Measurements from ENCODE around the gene MYT1.

MYT1 gene

GRCh38 chr20:64264091-64264490 lies 99.8 kb downstream of the MYT1 start:
- DNase-seq (ENCODE audit: insufficient read length, low spot score) (no peak), FAIRE-seq (no peak)
- TF ChIP-seq CTCF (IDR thresholded peaks at IDR 0.05; ENCODE audit: insufficient read depth, missing control alignments): no peak

DNA sequence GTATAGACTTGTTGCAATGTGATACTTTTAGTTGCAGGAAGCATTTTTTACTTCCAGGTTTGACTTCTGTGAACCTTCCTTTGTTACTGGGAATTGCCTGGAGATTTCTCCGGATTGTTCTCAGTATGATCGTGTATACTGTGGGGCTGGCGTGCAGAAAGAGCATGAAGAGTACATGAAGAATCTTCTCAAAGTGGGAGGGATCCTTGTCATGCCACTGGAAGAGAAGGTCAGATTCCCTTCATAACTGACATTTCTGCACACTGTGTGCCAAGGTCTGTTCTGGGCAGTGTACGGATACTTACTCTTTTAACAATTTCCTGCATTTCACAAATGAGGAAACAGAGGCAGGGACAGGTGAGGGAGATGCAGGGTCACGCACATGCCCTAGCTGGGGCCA lies 100.9 kb downstream of the MYT1 start:
- DNase-seq (ENCODE audit: insufficient read length, low spot score) (no peak), FAIRE-seq (no peak)
- no peak for TF ChIP-seq CTCF (IDR thresholded peaks at IDR 0.05; ENCODE audit: insufficient read depth, missing control alignments)

GRCh38 chr20:64266988-64267387 lies 102.7 kb downstream of the MYT1 start:
- TF ChIP-seq CTCF (IDR thresholded peaks at IDR 0.05; ENCODE audit: insufficient read depth, missing control alignments): no peak
- DNase-seq (ENCODE audit: insufficient read length, low spot score) (no peak), FAIRE-seq (no peak)

GRCh38 chr20:64268174-64268573 lies 103.9 kb downstream of the MYT1 start:
- TF ChIP-seq CTCF (IDR thresholded peaks at IDR 0.05; ENCODE audit: insufficient read depth, missing control alignments): no peak
- DNase-seq (ENCODE audit: insufficient read length, low spot score): no peak
- no peak for FAIRE-seq

DNA sequence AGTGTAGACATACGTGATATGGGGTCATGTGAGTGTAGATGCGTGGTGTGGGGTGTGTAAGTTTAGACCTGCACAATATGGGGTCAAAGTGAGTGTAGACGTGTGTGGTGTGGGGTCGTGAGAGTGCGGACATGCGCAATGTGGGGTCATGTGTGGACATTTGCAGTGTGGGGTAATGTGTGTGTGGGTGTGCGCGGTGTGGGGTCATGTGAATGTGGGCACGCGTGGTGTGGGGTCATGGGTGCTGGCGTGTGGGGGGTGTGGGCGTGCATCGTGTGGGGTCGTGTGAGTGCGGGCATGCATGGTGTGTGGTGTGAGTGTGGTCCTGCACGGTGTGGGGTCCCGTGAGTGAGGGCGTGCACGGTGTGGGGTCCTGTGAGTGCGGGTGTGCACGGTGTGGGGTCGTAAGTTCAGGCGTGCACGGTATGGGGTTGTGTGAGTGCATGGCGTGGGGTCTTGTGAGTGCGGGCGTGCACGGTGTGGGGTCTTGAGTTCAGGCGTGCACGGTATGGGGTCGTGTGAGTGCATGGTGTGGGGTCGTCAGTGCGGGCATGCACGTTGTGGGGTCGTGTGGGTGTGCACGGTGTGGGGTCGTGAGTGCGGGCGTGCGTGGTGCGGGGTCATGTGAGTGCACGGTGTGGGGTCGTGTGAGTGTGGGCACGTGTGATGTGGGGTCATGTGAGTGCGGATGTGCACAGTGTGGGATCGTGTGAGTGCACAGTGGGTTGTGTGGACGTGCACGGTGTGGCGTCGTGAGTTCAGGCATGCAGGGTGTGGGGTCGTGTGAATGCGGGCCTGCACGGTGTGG lies 105.6 kb downstream of the MYT1 start:
- DNase-seq (ENCODE audit: insufficient read length, low spot score) (no peak), FAIRE-seq (no peak)
- no peak for TF ChIP-seq CTCF (IDR thresholded peaks at IDR 0.05; ENCODE audit: insufficient read depth, missing control alignments)

DNA sequence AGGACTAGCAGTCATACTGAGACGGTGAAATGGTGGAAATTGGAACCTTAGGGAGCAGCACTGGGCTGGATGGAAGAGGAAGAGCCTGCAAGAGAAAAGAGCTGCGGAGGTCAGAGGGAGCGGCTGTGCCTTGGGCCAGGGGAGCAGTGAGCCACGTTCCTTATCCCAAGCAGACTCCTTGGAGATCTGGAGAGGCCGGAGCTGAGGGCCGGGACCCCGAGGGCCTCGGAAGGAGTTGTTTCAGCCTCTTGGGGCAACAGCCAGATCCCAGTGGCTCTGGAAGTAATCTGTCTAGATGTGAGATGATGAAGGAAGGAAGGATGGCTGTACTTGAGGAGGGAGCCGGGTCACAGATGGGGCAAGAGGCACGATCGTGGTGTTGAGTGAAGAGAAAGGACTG lies 107.4 kb downstream of the MYT1 start:
- DNase-seq (ENCODE audit: insufficient read length, low spot score) (no peak), FAIRE-seq (no peak)
- no peak for TF ChIP-seq CTCF (IDR thresholded peaks at IDR 0.05; ENCODE audit: insufficient read depth, missing control alignments)

- DNase-seq (ENCODE audit: insufficient read length, low spot score) (no peak), FAIRE-seq (no peak)
- no peak for TF ChIP-seq CTCF (IDR thresholded peaks at IDR 0.05; ENCODE audit: insufficient read depth, missing control alignments)
Observed at GRCh38 chr20:64273109-64273508, 108.9 kb downstream of the MYT1 start.
